ENCODE measurements around the gene JMY.

JMY gene

GRCh38 chr5:79255786-79256557 is 20.0 kb downstream of the JMY start:
- no peak for DNase-seq (ENCODE audit: low spot score)
- H3K27ac ChIP-seq: no peak overlapping the region
- TF ChIP-seq, protein P1, sequence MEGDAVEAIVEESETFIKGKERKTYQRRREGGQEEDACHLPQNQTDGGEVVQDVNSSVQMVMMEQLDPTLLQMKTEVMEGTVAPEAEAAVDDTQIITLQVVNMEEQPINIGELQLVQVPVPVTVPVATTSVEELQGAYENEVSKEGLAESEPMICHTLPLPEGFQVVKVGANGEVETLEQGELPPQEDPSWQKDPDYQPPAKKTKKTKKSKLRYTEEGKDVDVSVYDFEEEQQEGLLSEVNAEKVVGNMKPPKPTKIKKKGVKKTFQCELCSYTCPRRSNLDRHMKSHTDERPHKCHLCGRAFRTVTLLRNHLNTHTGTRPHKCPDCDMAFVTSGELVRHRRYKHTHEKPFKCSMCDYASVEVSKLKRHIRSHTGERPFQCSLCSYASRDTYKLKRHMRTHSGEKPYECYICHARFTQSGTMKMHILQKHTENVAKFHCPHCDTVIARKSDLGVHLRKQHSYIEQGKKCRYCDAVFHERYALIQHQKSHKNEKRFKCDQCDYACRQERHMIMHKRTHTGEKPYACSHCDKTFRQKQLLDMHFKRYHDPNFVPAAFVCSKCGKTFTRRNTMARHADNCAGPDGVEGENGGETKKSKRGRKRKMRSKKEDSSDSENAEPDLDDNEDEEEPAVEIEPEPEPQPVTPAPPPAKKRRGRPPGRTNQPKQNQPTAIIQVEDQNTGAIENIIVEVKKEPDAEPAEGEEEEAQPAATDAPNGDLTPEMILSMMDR (IDR thresholded peaks at IDR 0.05): no peak
- no peak overlapping the region for H3K4me3 ChIP-seq

- TF ChIP-seq, protein P1 (IDR thresholded peaks at IDR 0.05): no peak
- DNase-seq (ENCODE audit: low spot score): no peak
- H3K4me3 ChIP-seq: no peak overlapping the region
- H3K27ac ChIP-seq: no peak overlapping the region
Observed at GRCh38 chr5:79256563-79256962, 20.6 kb downstream of the JMY start.

- no peak for DNase-seq (ENCODE audit: low spot score)
- Histone ChIP-seq H3K4me3 (no peak overlapping the region), H3K27ac (no peak overlapping the region)
- TF ChIP-seq, protein P1 (IDR thresholded peaks at IDR 0.05): no peak
Observed at GRCh38 chr5:79257314-79257713, 21.4 kb downstream of the JMY start.

DNA sequence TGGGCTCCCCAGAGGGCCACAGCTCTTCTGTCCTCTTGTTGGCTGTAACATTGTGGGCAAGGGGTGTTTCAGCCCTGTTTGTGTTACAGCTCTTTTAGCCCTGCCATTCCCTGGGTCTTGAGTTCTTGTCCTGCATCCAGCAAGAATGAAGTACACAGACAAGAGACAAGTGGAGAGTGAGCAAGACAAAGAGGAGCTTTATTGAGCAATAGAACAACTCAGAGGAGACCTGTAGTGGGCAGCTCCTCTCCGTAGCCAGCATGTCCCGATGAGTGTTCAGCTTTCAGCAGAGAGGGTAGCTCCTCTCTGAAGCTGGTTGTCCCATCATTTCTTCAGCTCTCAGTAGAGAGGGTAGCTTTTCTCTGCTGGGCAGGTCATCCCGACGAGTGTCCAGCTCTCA is 22.9 kb downstream of the JMY start:
- Histone ChIP-seq H3K4me3 (no peak overlapping the region), H3K27ac (no peak overlapping the region)
- no peak for DNase-seq (ENCODE audit: low spot score)
- TF ChIP-seq, protein P1 (IDR thresholded peaks at IDR 0.05): no peak

- Histone ChIP-seq H3K27ac (no peak overlapping the region), H3K4me3 (no peak overlapping the region)
- TF ChIP-seq, protein P1 (IDR thresholded peaks at IDR 0.05): no peak
- no peak for DNase-seq (ENCODE audit: low spot score)
Observed at GRCh38 chr5:79259383-79259782, 23.5 kb downstream of the JMY start.

DNA sequence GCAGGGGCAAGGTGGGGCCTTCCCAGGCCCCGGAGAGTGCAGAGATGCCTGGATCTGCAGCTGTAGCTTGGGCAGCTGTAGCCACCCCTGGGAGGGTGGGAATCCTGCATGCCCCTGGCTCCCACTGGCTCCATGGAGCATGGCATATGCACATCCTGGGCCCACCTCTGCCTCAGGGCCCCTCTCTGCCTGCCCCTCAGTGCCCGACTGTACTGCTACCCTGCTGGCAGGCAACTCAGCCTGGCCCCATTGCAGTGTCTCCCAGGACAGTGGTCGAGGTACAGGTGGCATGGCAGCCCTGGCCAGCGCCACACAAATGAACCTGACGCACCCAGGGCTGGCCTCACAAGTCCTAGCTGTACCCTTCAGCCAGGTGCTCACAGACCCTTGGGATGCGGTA is 23.9 kb downstream of the JMY start:
- TF ChIP-seq, protein P1 (IDR thresholded peaks at IDR 0.05): no peak
- DNase-seq (ENCODE audit: low spot score): no peak
- Histone ChIP-seq H3K27ac (no peak overlapping the region), H3K4me3 (no peak overlapping the region)

- TF ChIP-seq, protein P1 (IDR thresholded peaks at IDR 0.05): no peak
- Histone ChIP-seq H3K27ac (no peak overlapping the region), H3K4me3 (no peak overlapping the region)
- no peak for DNase-seq (ENCODE audit: low spot score)
Observed at GRCh38 chr5:79261897-79262296, 26.0 kb downstream of the JMY start.
